NCI-H526 (cell line): Measurements from ENCODE around the gene LHFPL3.
"Not testable (repeated sequence)": the region's sequence is repeated elsewhere in the genome, so short reads cannot be mapped to it uniquely, and the experiment has no call there.

Experiments
- DNase-seq, 2 experiments: peaks; one replicate each; lab custom pipeline; 2025; lab: John Stamatoyannopoulos, UW

LHFPL3 gene

GRCh38 chr7:104933521-104933988 is 605.2 kb downstream of the LHFPL3 start:
- no peak for DNase-seq

- no peak for DNase-seq
Observed at GRCh38 chr7:104934665-104935064, 606.3 kb downstream of the LHFPL3 start.

- no peak for DNase-seq
Observed at GRCh38 chr7:104935276-104935675, 606.9 kb downstream of the LHFPL3 start.

GRCh38 chr7:104936546-104936945 is 608.1 kb downstream of the LHFPL3 start:
- no peak for DNase-seq

GRCh38 chr7:104937489-104937888 is 609.1 kb downstream of the LHFPL3 start:
- not testable (repeated sequence) for DNase-seq

- no peak for DNase-seq
Observed at GRCh38 chr7:104938741-104939390, 610.5 kb downstream of the LHFPL3 start.

- no peak for DNase-seq
Observed at GRCh38 chr7:104940023-104940710, 611.8 kb downstream of the LHFPL3 start.

GRCh38 chr7:104943502-104944343 is 615.3 kb downstream of the LHFPL3 start:
- DNase-seq, result no peak

- no peak for DNase-seq
Observed at GRCh38 chr7:104945599-104945956, 617.2 kb downstream of the LHFPL3 start.

- no peak for DNase-seq
Observed at GRCh38 chr7:104946338-104946737, 617.9 kb downstream of the LHFPL3 start.

- DNase-seq, result no peak
Observed at GRCh38 chr7:104950006-104950405, 621.6 kb downstream of the LHFPL3 start.

GRCh38 chr7:104950754-104951153 is 622.4 kb downstream of the LHFPL3 start:
- DNase-seq, result no peak

GRCh38 chr7:104951546-104951945 is 623.1 kb downstream of the LHFPL3 start:
- DNase-seq, result no peak

GRCh38 chr7:104955276-104955675 is 626.9 kb downstream of the LHFPL3 start:
- DNase-seq, result no peak
